GM10266 (cell line): ENCODE measurements around the gene KCTD17.

Source experiments
- DNase-seq: peaks from one replicate; pipeline ENCODE4 v3.0.0; 2012; ENCODE audit errors: extremely low spot score
- TF ChIP-seq, protein P1 (sequence below): IDR thresholded peaks from 2 replicates; pipeline ENCODE4 v1.5.1; 2012; ENCODE audit warnings: mild to moderate bottlenecking, low read depth; ENCODE audit not compliant: control insufficient read depth, insufficient read depth; ENCODE audit errors: missing control alignments

Gene KCTD17

DNA sequence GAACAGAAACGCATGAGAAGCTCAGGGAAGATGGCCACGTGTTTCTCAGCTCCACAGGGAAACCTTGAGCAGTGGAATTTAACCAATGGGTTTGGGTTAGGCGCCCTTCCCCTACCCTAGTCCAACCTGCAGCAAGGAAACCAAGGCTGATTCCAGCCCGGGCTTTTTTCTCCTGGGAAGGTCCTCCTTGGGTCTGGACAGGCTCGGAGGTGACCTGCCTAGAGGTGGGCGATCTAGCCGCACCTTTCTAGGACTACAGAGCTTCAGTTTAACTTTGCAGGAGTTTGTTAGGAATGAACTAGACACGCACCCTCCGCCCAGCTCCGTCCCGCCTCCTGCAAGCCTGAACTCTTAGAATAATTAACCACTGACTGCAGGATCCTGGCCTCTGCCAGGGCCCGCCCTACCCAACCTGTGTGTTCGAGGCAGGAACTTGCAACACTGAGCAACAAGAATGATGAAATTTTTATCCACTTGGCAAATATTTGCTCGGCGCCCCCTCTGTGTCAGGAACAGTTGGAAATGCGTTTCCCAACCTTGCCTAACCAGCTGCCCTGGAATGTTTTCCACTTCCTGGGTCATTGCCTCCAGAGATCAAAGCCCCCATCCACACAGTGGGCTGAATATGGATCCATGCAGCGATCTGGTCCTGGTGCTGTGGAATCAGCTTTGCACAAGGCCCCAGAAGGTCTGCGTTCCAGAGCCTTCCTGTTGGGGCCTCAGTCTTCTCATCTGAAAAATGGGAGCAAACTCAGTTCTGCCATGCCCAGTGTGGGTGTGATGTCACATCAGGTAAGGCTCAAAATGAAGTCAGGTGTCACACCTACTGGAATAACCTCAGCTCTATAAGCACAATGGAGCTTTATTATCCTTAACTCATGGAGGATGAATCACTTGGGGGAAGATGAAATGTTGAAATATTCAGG is 18.7 kb upstream of the KCTD17 start:
- TF ChIP-seq, protein P1, sequence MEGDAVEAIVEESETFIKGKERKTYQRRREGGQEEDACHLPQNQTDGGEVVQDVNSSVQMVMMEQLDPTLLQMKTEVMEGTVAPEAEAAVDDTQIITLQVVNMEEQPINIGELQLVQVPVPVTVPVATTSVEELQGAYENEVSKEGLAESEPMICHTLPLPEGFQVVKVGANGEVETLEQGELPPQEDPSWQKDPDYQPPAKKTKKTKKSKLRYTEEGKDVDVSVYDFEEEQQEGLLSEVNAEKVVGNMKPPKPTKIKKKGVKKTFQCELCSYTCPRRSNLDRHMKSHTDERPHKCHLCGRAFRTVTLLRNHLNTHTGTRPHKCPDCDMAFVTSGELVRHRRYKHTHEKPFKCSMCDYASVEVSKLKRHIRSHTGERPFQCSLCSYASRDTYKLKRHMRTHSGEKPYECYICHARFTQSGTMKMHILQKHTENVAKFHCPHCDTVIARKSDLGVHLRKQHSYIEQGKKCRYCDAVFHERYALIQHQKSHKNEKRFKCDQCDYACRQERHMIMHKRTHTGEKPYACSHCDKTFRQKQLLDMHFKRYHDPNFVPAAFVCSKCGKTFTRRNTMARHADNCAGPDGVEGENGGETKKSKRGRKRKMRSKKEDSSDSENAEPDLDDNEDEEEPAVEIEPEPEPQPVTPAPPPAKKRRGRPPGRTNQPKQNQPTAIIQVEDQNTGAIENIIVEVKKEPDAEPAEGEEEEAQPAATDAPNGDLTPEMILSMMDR, result no peak
- no peak for DNase-seq

DNA sequence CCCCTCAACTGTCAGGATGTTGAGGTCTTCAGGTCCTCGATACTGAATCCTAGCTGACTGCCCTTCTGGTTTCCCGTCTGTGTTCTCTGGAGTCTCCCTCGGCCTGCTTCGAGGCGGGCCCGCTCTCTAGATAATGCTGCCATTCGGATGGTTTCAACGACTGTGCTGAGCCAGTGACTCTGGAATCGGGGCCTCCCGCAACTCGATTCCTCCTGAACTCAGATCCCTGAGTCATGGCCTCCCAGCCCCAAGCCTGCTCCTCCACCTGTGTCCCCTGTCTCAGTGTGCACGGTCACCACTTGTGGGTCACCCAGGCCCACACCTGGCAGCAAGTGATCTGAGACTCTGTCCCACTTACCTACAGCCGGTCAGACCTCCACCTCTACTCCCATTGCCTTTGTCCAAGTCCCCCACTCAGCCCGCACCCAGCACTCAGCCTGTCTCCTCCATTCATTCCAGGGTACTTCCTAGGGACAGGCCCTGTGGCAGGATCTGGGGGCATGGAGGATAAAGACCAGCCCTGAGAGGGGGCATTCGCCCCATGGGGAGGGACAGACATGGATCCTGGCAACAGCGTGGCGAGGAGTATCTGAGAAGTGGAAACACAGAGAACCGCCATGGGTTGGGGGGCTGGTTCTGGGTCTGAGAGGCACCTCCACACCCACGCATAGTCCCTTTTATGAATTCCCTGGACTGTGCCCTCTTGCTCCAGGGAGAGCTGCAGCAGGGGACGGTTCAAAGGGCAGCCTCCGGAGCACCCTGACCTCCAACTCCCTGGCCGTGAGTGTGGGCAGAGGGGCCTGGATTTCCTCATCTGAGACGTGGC is 17.7 kb upstream of the KCTD17 start:
- TF ChIP-seq, protein P1, result no peak
- no peak for DNase-seq

DNA sequence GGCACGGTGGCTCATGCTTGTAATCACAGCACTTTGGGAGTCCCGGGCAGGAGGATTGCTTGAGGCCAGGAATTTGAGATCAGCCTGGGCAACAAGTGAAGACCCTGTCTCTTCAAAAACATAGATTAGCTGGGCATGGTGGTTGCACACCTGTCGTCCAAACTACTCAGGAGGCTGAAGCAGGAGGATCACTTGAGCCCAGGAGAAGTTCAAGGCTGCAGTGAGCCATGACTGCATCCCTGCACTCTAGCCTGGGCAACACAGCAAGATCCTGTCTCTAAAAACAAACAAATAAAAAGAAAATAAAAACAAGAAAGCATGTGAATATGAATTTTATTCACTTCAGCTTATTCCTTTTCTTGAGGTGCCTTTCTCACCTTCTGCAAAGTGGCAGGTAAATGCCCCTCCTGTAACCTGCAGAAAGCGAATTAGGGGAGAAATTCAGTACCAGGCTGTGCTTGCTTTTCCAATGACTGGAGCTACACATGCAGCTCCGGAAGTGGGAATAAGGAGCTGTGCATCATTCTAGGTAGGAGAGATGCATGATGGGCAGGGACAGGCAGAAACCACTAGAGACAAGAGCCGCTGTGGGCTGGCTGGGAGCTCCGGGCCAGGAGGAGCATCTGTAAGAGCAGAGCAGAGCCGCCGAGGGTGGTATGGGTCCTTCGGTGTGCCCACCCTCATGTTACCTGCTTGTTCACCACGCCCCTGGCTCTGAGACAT is 14.7 kb upstream of the KCTD17 start:
- TF ChIP-seq, protein P1, result no peak
- DNase-seq, result no peak

DNA sequence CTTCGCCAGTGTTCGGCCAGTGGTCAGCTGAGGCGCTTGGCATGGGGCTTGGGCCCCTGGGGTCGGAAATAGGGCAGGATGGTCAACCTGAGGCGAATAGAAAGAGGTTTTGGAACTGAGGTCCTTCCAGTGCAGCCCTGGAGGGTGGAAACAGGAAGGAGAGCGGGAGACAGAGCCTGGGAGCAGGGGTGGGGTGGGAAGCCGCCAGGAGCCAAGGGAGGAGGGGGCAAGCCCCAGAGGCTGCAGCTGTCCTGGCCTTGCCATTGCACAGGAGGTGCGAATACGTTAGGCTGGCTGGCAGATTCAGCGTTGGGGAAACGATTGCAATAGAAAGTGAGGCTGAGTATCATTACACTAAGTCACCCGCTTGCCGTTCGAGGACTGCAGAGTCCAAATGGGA is 13.9 kb upstream of the KCTD17 start:
- TF ChIP-seq, protein P1, result no peak
- DNase-seq, result no peak

DNA sequence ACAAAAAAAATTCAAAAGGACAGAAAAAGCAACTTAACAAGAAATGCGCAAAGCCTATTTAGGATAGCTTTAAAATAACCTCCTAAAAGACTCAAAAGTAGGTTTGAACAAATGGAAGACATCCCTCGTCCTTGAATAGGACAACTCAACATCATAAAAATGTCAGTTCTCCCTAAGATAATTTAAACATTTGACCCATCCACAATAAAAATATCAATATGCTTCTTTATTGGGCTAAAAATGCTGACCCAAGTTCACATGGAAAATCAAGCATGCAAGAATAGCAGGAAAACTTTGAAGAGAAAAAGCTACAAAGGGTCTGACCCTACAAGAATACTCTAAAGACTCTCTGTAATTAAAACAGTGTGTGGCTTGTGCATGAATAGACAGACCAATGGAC is 12.1 kb upstream of the KCTD17 start:
- TF ChIP-seq, protein P1, result no peak
- DNase-seq, result no peak

DNA sequence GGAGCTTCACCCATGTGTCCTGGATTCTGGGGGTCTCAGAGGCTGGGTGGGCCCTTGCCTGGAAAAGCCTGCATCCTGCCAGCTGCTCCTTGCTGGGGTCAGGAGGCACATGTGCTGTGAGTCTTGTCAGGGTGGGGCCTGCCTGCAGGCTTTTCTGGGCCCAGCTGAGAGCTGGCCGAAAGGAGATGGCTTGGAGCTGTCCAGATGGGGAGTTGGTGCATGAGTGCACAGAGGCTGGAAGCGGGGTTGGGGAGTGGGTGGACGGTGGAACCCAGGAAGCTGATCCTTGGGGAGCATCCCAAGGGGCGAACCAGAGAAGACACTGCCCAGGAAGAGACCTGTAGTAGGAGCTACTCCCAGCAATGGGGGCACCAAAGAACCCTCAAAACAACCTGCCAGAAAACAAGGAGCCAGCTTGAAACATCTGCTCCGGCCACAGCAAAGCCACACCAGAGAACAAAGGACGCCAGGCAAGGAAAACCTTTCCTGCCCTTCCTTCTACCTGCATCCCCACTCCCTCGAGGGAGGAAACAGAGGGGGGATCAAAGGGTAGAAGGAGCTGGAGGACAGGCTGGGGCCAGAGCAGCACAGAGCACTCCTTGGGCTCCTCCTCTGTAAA is 8.2 kb upstream of the KCTD17 start:
- TF ChIP-seq, protein P1, result no peak

More for the DNA sequence above, 8.2 kb upstream of the KCTD17 start:
- no peak for DNase-seq
